ENCODE data around the gene PBRM1.
"Not testable (repeated sequence)": the region's sequence is repeated elsewhere in the genome, so short reads cannot be mapped to it uniquely, and the experiment has no call there.

The PBRM1 gene

DNA sequence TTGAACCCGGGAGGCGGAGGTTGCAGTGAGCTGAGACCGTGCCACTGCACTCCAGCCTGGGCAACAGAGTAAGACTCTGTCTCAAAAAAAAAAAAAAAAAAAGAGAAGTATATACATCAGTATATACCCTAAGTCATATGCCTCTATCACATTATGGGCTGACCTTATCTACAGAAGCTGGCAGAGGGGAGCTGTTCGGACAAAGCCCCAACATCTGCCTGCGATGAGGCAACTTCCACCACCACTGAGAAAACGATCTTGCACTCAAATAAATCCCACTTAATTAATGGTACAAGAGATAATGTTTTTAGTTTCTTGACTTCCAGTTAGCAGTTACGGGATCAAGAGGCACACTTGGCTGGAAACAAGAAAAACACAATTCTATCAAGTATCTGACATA, 17.6 kb upstream of the PBRM1 start:
- DNase-seq: peak; percentile 83

DNA sequence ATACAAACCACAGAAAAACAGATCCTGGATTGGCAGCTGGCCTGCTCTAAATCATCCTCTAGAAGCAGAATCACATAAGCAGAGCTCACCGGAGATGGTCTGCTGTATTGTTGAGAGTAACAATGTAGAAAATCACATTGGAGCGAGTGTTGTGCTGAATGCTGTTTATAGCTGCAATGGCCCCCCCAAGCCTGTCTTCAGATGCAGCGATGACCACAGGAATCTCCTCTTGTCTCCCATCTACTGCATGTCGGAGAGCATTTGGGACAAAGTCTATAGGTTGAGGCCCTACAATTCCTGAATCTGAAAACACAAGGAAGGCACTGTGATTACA, 11.9 kb upstream of the PBRM1 start:
- DNase-seq: no peak

DNA sequence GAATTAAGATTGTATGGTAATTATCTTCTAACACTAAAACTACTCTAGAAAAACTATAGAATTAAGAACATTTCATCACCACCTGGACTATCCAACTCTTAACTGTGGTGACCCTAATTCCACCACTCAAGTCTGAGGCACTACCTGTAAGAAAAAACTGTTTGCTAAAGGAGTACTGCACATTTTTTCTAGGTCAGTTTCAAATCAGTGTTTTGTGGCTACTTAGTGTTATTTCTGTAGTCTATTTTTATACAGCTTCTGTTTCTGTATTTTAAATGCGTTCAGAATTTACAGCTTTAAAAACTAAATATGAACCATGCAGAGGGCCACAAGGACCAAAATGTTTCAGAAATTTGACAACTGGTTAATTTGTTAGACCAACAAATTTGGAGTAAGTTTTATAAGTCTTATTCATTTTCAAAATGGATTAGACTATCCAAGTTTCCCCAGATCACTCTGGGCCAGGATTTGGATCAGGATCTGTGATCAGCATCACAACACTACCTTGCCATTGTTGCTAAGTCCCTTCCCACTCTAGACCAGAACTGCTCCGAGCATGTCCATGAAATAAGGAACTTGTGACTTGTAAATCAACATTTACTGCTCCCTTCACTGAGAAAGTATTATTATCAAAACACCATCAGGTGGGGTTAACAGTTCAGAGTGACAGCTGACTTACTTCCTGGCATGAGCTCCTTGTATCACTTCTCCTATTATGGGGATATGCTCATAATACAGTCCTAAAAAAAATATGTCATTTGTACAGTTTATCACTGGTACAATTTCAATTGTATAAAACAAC, 11.3 kb upstream of the PBRM1 start:
- DNase-seq: peak; percentile 21

GRCh38 chr3:52695798-52696671, 10.3 kb upstream of the PBRM1 start:
- DNase-seq: no peak

DNA sequence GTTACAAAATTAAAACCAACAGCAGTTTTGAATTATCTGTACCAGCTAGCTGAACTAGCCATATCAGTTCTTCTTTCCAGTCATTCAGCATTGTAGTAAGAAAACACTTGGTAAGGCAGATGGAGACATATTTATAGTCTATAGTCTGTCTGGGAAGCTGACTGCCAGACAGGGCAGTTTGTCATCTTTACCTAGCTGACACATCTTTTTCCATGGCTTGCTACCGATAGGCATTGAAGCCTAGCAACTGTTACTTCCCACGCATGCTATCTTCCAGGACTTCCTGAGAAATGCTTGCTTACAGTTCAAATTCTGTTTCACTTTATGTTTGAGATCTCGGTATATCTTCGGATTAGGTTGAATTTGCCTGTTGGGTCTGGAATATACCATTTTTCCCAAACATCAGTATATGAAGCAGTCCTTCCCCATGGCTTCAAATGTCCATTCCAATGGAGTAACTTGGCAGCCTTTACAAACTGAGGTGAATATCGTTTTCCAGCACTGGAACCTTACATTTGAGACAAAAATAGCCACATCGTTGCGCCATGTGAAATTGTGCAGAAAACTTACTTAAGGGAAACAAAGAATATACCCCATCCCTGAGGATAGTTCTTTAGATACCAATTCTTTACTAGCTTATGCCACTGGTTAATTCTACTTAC, 8.9 kb upstream of the PBRM1 start:
- DNase-seq: no peak

DNA sequence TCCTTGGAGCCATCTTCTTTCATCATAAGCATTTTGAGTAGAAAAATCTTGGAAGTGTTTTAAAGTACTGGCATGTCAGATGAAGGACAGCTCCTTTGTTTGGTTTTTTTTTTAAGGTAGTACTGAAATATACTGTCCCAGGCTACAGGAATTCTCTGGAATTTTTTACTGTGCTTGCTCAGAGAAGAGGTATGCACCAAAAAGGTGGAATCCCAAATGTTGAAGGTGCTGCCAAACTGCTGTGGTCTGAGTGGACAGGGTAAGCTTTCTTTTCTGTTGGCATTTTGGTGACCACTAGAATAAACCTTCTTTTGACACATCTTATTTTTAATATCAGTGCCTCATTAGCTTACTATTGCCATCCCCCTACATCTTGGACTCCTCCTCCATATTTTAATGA, 7.4 kb upstream of the PBRM1 start:
- no peak for DNase-seq

DNA sequence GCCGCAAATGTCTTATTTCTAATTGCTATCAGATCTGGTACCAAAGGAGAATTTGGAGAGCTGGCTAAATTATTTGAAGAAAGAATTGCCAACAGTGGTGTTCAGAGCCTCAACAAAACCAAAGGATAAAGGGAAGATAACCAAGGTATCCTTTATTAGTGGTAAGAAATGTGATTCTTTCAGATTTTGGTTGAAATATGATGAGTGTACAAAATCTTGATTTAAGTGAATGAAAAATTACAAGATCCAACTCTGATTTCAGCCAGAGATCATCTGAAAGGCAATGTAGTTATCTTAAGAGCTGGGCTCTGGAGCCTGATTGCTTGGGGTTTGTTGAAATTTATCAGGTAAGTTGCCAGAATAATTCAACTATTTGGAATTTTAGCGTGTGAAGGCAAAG, 4.8 kb upstream of the PBRM1 start:
- no peak for DNase-seq

GRCh38 chr3:52689151-52689550, 3.4 kb upstream of the PBRM1 start:
- no peak for DNase-seq

DNA sequence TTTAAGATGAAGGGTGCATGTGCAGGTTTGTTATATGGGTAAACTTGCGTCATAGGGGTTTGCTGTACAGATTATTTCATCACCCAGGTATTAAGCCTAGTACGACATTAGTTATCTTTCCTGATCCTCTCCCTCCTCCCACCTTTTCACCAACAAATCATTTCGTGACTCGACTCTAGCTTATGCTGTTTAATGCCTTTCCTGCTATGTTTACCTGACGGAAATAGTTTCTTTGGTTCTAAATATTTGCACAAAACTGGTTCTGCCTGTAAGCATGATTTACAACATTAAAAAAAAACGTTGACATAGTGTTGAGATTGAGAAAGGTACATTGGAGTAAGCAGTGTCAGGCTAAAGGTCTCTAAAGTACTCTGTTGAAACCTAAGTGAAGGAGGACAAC, 2.6 kb upstream of the PBRM1 start:
- DNase-seq: no peak

GRCh38 chr3:52685285-52685708, 416 bp downstream of the PBRM1 start:
- DNase-seq: peak; percentile 91

DNA sequence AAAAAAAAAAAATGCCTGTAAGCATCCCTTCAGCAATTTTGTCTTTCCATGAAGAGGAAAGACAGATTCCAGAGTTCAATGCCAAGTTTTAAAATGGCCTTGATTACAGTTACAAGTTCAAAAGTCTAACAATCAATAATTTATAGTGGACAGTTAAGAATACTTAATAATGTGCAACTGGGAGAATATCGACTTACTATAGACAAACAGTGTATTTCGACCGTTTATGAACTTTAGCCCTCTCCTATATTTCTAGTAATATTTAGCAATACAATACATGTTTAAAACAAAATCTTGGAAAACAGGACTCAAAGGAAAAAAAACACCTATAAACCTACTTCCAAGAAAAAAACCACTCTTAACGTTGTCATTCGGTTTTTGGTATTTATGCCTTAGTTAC, 1.5 kb downstream of the PBRM1 start:
- DNase-seq: no peak

DNA sequence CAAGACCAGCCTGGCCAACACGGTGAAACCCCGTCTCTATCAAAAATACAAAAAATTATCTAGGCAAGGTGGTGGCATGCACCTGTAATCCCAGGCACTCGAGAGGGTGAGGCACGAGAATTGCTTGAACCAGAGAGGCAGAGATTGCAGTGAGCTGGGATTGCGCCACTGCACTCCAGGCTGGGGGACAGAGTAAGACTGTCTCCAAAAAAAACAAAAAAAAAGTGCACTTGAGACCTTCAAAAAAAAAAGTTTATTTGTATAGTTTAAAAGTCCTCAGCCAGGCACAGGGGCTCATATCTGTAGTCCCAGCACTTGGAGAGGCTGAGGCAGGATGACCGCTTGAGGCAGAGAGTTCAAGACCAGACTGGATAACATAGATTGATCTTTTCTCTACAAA, 2.1 kb downstream of the PBRM1 start:
- DNase-seq: no peak

DNA sequence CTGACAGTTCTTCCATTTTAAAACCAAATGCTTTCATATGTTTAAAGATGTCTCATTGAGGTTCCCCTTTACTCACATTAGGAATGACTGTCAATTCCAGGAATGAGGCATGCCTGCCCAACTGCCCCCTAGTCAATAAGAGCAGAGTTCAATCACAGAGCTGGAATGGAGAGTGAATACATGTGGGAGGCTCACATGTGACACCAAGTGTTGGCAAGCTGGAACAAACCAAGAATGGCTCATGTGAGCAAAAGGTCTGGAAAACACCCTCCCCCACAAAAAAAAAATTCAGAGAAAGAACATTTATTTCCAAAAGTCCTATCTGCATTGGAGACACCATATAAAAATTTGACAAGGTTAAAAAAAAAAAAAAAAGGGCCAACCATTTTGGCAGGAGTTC, 3.7 kb downstream of the PBRM1 start:
- peak; percentile 72 for DNase-seq

- DNase-seq: peak; percentile 43
Measured at GRCh38 chr3:52681596-52681995, 4.1 kb downstream of the PBRM1 start.

DNA sequence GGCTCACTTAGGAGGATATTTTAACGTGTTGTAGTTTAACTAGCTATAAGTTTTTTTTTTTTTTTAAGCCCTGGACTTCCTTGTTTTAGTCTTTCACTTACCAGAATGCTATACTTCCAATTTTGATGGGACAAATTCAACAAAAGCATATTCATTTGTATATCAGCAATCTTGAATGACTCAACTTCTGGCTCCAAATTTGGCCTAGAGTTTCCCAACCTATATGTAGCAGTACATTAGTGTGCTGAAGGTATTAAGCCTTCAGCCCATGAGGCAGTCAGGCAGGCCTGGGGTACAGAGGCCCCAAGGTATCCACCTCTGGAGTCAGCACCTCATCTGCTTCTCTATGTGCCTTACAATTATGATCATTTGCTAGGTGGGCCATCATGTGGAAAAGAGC, 5.9 kb downstream of the PBRM1 start:
- DNase-seq: no peak

DNA sequence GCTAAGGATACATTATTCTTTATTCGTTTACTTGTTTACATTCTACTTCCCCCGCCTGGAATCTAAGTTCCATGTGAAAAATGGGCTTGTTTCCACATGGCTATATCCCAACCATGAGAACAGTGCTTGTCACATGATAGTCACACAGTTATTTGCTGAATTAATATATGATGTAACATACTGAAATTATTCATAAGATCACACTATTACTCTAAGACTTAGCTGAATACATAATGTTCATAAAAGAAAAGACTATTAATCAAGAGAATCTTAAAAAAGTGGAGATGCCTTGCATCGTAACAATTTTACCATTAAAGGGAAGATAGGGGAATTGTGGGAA, 6.5 kb downstream of the PBRM1 start:
- DNase-seq: no peak

- DNase-seq: no peak
Measured at GRCh38 chr3:52678265-52679198, 7.2 kb downstream of the PBRM1 start.

GRCh38 chr3:52676201-52676600, 9.5 kb downstream of the PBRM1 start:
- DNase-seq: not testable (repeated sequence)

GRCh38 chr3:52671676-52672075, 14.0 kb downstream of the PBRM1 start:
- no peak for DNase-seq

- DNase-seq: peak; percentile 86
Measured at GRCh38 chr3:52670621-52671521, 14.8 kb downstream of the PBRM1 start.

DNA sequence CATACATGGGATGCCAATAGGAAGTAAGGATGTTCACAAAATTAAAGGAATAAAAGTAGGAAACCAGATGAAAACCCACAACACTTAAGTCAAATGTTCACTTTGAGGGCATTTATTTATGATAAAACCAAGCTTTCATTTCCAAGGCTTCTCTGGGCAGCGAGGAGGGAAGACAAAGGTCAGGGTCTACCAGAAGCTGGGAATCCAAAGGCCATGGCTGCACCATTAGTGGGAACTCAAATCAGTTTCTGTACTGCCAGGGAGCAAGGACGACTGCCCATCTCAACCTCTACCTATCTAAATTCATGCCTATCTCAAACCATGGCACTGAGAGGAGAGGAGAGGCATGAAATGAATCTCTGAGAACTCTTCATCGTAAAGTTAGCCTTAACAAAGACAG, 22.6 kb downstream of the PBRM1 start:
- DNase-seq: no peak

- no peak for DNase-seq
Measured at GRCh38 chr3:52660046-52660445, 25.7 kb downstream of the PBRM1 start.

Data from hematopoietic multipotent progenitor cell treated with erythropoietin and hydrocortisone succinate and interleukin-3 and kit ligand, for 4 days (in vitro differentiated cells).